PFSK-1 (cell line): ENCODE measurements around the gene GABARAP.

Experiments
- POLR2AphosphoS5 ChIP-seq: IDR thresholded peaks from 2 replicates; pipeline ENCODE4 v1.6.1; 2012; ENCODE audit warnings: low read depth, mild to moderate bottlenecking, control low read depth, low read length, moderate library complexity
- REST ChIP-seq, 2 experiments: IDR thresholded peaks; 2 replicates each; pipeline versions ENCODE4 v1.6.1 to v1.8.0; 2011 to 2012; ENCODE audit warnings: low read depth in 2 of 2, low read length in 2 of 2, control low read depth in 1 of 2, inconsistent platforms in 1 of 2, mild to moderate bottlenecking in 1 of 2, moderate library complexity in 1 of 2; ENCODE audit not compliant: insufficient read depth in 1 of 2

- no peak for TF ChIP-seq REST (IDR thresholded peaks at IDR 0.05; ENCODE audit: insufficient read depth in 1 of 2, low read depth in 2 of 2, low read length in 2 of 2)
- TF ChIP-seq POLR2AphosphoS5 = no peak
Measured at GRCh38 chr17:7205561-7205960, 36.7 kb downstream of the GABARAP start.
